HCT116 (cell line): ENCODE measurements around the gene HDLBP. TPM values are rescaled to one million over a fixed set of nuclear protein-coding genes. Genes with fewer than 3 reads are reported as not detected.

Source experiments
- ATAC-seq: fragments of 200-7000 bp; cut with Tn5 transposase; 2 replicates; pipeline ENCODE4 v1.9.1; 2020; ENCODE audit warnings: mild to moderate bottlenecking, moderate library complexity
- BruUV-seq: library from RNA; stranded (reverse); fragments of 400-500 nt; replicated peaks from 2 replicates; lab custom pipeline; 2021; lab: Mats Ljungman, UMichigan
- CTCF ChIA-PET: fragments of 300-600 bp; sonication (Branson Sonifier 250); formaldehyde crosslinking; loops from one replicate; lab custom pipeline; 2021; ENCODE audit warnings: antibody characterized with exemption; lab: Charles Lee
- POLR2A ChIA-PET: fragments of 300-600, 350-600 bp; sonication (Branson Sonifier 250); formaldehyde crosslinking; loops from one replicate; lab custom pipeline; 2021; ENCODE audit warnings: antibody characterized with exemption; lab: Charles Lee
- RAD21 ChIA-PET, 2 experiments: fragments of 300-600 bp; sonication (Branson Sonifier 250); formaldehyde crosslinking; loops; one replicate each; lab custom pipeline; 2023; ENCODE audit warnings: low total read pairs in 2 of 2; ENCODE audit not compliant: uncharacterized antibody in 2 of 2, unreplicated experiment in 2 of 2, low non-redundant PET in 1 of 2; lab: Charles Lee
- DNase-seq: peaks from one replicate; pipeline ENCODE4 v3.0.0-alpha.2; 2010; ENCODE audit warnings: low read depth, low spot score
- H2AFZ ChIP-seq: fragments of 200-600 bp; shearing (Covaris generic), sonication (generic); 2 replicates; pipeline ENCODE4 v1.6.1; 2017; ENCODE audit warnings: low read depth, mixed run types, mixed read lengths, antibody characterized with exemption, low read length; ENCODE audit not compliant: poor library complexity, severe bottlenecking
- H3K27ac ChIP-seq: 2 replicates; pipeline ENCODE4 v1.5.1; 2012; ENCODE audit warnings: low read depth, low read length
- H3K27me3 ChIP-seq: fragments of 200-600 bp; sonication (generic); 2 replicates; pipeline ENCODE4 v1.6.1; 2016; ENCODE audit warnings: mixed run types, low read length, mixed read lengths; ENCODE audit not compliant: insufficient read depth
- H3K36me3 ChIP-seq, 2 experiments: fragments of 200-500 bp in 1 of 2; fragments of 200-600 bp in 1 of 2; sonication (Bioruptor generic) in 1 of 2; sonication (generic) in 1 of 2; 2 replicates each; pipeline versions ENCODE4 v1.5.1 to v1.6.1; 2014 to 2016; ENCODE audit warnings: low read length in 2 of 2, inconsistent platforms in 1 of 2, mixed read lengths in 1 of 2, mixed run types in 1 of 2; ENCODE audit not compliant: insufficient read depth in 2 of 2, control insufficient read depth in 1 of 2
- H3K4me1 ChIP-seq, 2 experiments: fragments of 200-600 bp in 1 of 2; sonication (generic) in 1 of 2; 2 replicates each; pipeline versions ENCODE4 v1.5.1 to v1.6.1; 2012 to 2017; ENCODE audit warnings: low read length in 2 of 2, inconsistent platforms in 1 of 2, mild to moderate bottlenecking in 1 of 2, mixed read lengths in 1 of 2, mixed run types in 1 of 2, moderate library complexity in 1 of 2; ENCODE audit not compliant: insufficient read depth in 2 of 2, control insufficient read depth in 1 of 2
- H3K4me2 ChIP-seq: fragments of 200-600 bp; sonication (generic); 2 replicates; pipeline ENCODE4 v1.6.1; 2017; ENCODE audit warnings: mixed run types, low read length, mixed read lengths
- H3K4me3 ChIP-seq, 2 experiments: fragments of 200-600 bp in 1 of 2; sonication (generic) in 1 of 2; replicated peaks in 1 of 2; 2 replicates each; pipeline ENCODE4 v1.5.1; 2011 to 2016; ENCODE audit warnings: low read length in 2 of 2, control low read depth in 1 of 2, low read depth in 1 of 2, mild to moderate bottlenecking in 1 of 2, mixed read lengths in 1 of 2, mixed run types in 1 of 2
- H3K79me2 ChIP-seq: fragments of 200-600 bp; sonication (generic); 2 replicates; pipeline ENCODE4 v1.6.1; 2017; ENCODE audit warnings: mild to moderate bottlenecking, mixed run types, low read length, moderate library complexity, mixed read lengths; ENCODE audit not compliant: insufficient read depth
- H3K9ac ChIP-seq: fragments of 200-600 bp; sonication (generic); 2 replicates; pipeline ENCODE4 v1.6.1; 2016; ENCODE audit warnings: low read length, mixed read lengths
- H3K9me2 ChIP-seq: fragments of 200-600 bp; sonication (generic), shearing (Covaris generic); 2 replicates; pipeline ENCODE4 v1.6.1; 2017; ENCODE audit warnings: mixed run types, mild to moderate bottlenecking, moderate library complexity; ENCODE audit not compliant: insufficient read depth
- H3K9me3 ChIP-seq, 2 experiments: fragments of 200-500 bp in 1 of 2; fragments of 200-600 bp in 1 of 2; sonication (Bioruptor generic) in 1 of 2; sonication (generic) in 1 of 2; 2 replicates each; pipeline ENCODE4 v1.6.1; 2014 to 2017; ENCODE audit warnings: low read length in 2 of 2, mixed read lengths in 2 of 2, inconsistent platforms in 1 of 2, low read depth in 1 of 2, mild to moderate bottlenecking in 1 of 2, mixed run types in 1 of 2, moderate library complexity in 1 of 2; ENCODE audit not compliant: control insufficient read depth in 1 of 2, insufficient read depth in 1 of 2
- H4K20me1 ChIP-seq: fragments of 200-600 bp; sonication (generic), shearing (Covaris generic); 2 replicates; pipeline ENCODE4 v1.6.1; 2017; ENCODE audit warnings: mixed run types, mild to moderate bottlenecking, moderate library complexity; ENCODE audit not compliant: insufficient read depth
- CBX3 ChIP-seq: IDR thresholded peaks from 2 replicates; pipeline ENCODE4 v1.6.1; 2012; ENCODE audit warnings: low read depth
- CEBPB ChIP-seq: IDR thresholded peaks from 2 replicates; pipeline ENCODE4 v1.6.1; 2012; ENCODE audit warnings: low read depth
- EGR1 ChIP-seq: IDR thresholded peaks from 2 replicates; pipeline ENCODE4 v1.6.1; 2012; ENCODE audit warnings: low read depth
- EZH2 ChIP-seq: fragments of 200-600 bp; sonication (generic); IDR thresholded peaks from 2 replicates; pipeline ENCODE4 v1.6.1; 2017; ENCODE audit warnings: antibody characterized with exemption, mixed run types
- EZH2phosphoT487 ChIP-seq: fragments of 200-600 bp; IDR thresholded peaks from 2 replicates; pipeline ENCODE4 v1.6.1; 2018; ENCODE audit warnings: antibody characterized with exemption, borderline replicate concordance
- FOSL1 ChIP-seq: IDR thresholded peaks from 2 replicates; pipeline ENCODE4 v1.6.1; 2012; ENCODE audit warnings: low read depth
- POLR2A ChIP-seq: IDR thresholded peaks from 2 replicates; pipeline ENCODE4 v1.7.0; 2011; ENCODE audit warnings: borderline replicate concordance; ENCODE audit not compliant: insufficient read depth, insufficient read length; ENCODE audit errors: extremely low read depth
- POLR2AphosphoS5 ChIP-seq: IDR thresholded peaks from 2 replicates; pipeline ENCODE4 v1.6.1; 2011; ENCODE audit warnings: mild to moderate bottlenecking, low read depth, low read length, moderate library complexity
- RAD21 ChIP-seq: IDR thresholded peaks from 2 replicates; pipeline ENCODE4 v1.6.1; 2012; ENCODE audit warnings: low read depth, mild to moderate bottlenecking
- SIN3A ChIP-seq: IDR thresholded peaks from 2 replicates; pipeline ENCODE4 v1.6.1; 2012; ENCODE audit warnings: low read depth
- SP1 ChIP-seq: IDR thresholded peaks from 2 replicates; pipeline ENCODE4 v1.6.1; 2012; ENCODE audit warnings: low read depth
- TCF7L2 ChIP-seq: IDR thresholded peaks from 2 replicates; pipeline ENCODE4 v1.7.0; 2011; ENCODE audit warnings: borderline replicate concordance, inconsistent platforms; ENCODE audit not compliant: insufficient read depth, insufficient read length; ENCODE audit errors: extremely low read depth
- YY1 ChIP-seq: IDR thresholded peaks from 2 replicates; pipeline ENCODE4 v1.6.1; 2011; ENCODE audit warnings: low read length, low read depth, moderate library complexity, mild to moderate bottlenecking; ENCODE audit not compliant: insufficient replicate concordance; ENCODE audit errors: extremely low read depth
- ZFX ChIP-seq: fragments of 450-650 bp; IDR thresholded peaks from 2 replicates; pipeline ENCODE4 v1.6.1; 2017
- ZNF274 ChIP-seq: fragments of 200-500 bp; sonication (Bioruptor generic); IDR thresholded peaks from 2 replicates; pipeline ENCODE4 v1.6.1; 2014; ENCODE audit warnings: mild to moderate bottlenecking, low read depth, low read length, inconsistent platforms
- intact Hi-C: fragments of 100-400 bp; cut with micrococcal nuclease; formaldehyde crosslinking; loops from 2 replicates; pipeline ENCODE4 v1.10.0; 2022
- total RNA-seq: library from RNA; stranded (reverse); gene quantifications from one replicate; pipeline ENCODE4 v1.2.1, GENCODE V29; 2021; ENCODE audit not compliant: unreplicated experiment
- TF ChIP-seq, protein P1 (sequence below): IDR thresholded peaks from 2 replicates; pipeline ENCODE4 v1.6.1; 2012
- TF ChIP-seq, protein P2 (sequence below): IDR thresholded peaks from 2 replicates; pipeline ENCODE4 v1.6.1; 2012; ENCODE audit warnings: low read depth
- TF ChIP-seq, protein P3 (sequence below), 3 experiments: fragments of 200-600 bp in 1 of 3; sonication (generic) in 1 of 3; IDR thresholded peaks in 2 of 3; conservative IDR thresholded peaks in 1 of 3; 2 replicates each; pipeline ENCODE4 v1.5.1; 2012 to 2017; ENCODE audit warnings: low read depth in 2 of 3, low read length in 2 of 3, antibody characterized with exemption in 1 of 3, borderline replicate concordance in 1 of 3, control low read depth in 1 of 3, mild to moderate bottlenecking in 1 of 3, mixed read lengths in 1 of 3, mixed run types in 1 of 3, moderate library complexity in 1 of 3; ENCODE audit not compliant: insufficient read depth in 1 of 3
- TF ChIP-seq, protein P4 (sequence below): IDR thresholded peaks from 2 replicates; pipeline ENCODE4 v1.6.1; 2012
- TF ChIP-seq, protein P5 (sequence below): IDR thresholded peaks from 2 replicates; pipeline ENCODE4 v1.6.1; 2011; ENCODE audit warnings: mild to moderate bottlenecking, low read length, moderate library complexity; ENCODE audit not compliant: insufficient replicate concordance; ENCODE audit errors: extremely low read depth

Gene HDLBP
- total RNA-seq, 1 experiment from 2014 or later = 462 TPM

DNA sequence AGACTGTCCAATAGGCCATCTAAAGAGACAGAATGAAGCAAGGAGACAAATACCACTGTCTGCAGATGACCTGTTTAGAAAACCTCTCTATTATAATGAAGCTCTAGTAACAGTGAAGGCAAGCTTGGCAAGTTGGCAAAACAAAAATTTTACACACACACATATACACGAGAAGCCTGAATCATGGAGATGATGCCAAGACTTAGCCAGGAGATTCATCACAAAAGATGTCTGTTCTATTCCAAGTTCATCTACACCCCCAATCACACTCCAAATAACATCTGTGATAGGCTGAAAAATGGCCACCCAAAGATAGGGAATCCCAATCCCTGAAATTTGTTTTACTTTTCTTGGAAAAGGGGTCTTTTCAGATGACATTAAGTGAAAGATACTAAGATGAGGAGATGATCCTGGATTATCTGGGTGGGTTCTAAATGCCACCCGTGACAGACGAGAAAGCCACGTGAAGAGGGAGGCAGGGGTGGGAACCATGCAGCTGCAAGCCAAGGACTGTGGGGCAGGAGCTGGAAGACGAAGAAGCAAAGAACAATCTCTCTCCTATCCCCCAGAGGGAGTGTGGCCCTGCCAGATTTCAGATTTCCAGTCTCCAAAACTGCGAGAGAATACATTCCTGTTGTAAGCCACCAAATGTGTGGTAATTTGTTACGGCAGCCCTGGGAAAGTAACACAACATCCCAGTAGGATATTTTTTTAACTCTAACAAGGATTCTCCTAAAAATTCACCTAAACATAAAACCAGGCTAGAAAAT is 20.0 kb downstream of the HDLBP start:
- ChIA-PET CTCF (no interaction called here), RAD21 (no interaction called here), POLR2A (no interaction called here)
- DNase-seq (no peak), ATAC-seq (no peak)
- no peak overlapping the region for H3K27ac ChIP-seq
- no peak overlapping the region for H3K9ac ChIP-seq
- intact Hi-C loops = no loop called here
- H4K20me1 ChIP-seq = peaks cover 35% of the 10 kb centered on the region; the same call in 1 of the 2 replicates
- H3K27me3 ChIP-seq = no peaks in the 10 kb centered on the region
- peaks cover 99% of the 10 kb centered on the region for H3K79me2 ChIP-seq
- H3K4me1 ChIP-seq = no peaks in the 10 kb centered on the region
- H3K36me3 ChIP-seq = no peaks in the 10 kb centered on the region
- BruUV-seq = no TSS peak
- H2AFZ ChIP-seq = no peak overlapping the region
- TF ChIP-seq POLR2A (no peak), SP1 (no peak), ZFX (no peak), CEBPB (no peak), POLR2AphosphoS5 (no peak), ZNF274 (no peak), EGR1 (no peak), TCF7L2 (no peak), YY1 (no peak), EZH2 (no peak), SIN3A (no peak), FOSL1 (no peak), CBX3 (no peak), RAD21 (no peak), EZH2phosphoT487 (no peak)
- TF ChIP-seq, protein P1, sequence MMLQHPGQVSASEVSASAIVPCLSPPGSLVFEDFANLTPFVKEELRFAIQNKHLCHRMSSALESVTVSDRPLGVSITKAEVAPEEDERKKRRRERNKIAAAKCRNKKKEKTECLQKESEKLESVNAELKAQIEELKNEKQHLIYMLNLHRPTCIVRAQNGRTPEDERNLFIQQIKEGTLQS = no peak
- TF ChIP-seq, protein P2, sequence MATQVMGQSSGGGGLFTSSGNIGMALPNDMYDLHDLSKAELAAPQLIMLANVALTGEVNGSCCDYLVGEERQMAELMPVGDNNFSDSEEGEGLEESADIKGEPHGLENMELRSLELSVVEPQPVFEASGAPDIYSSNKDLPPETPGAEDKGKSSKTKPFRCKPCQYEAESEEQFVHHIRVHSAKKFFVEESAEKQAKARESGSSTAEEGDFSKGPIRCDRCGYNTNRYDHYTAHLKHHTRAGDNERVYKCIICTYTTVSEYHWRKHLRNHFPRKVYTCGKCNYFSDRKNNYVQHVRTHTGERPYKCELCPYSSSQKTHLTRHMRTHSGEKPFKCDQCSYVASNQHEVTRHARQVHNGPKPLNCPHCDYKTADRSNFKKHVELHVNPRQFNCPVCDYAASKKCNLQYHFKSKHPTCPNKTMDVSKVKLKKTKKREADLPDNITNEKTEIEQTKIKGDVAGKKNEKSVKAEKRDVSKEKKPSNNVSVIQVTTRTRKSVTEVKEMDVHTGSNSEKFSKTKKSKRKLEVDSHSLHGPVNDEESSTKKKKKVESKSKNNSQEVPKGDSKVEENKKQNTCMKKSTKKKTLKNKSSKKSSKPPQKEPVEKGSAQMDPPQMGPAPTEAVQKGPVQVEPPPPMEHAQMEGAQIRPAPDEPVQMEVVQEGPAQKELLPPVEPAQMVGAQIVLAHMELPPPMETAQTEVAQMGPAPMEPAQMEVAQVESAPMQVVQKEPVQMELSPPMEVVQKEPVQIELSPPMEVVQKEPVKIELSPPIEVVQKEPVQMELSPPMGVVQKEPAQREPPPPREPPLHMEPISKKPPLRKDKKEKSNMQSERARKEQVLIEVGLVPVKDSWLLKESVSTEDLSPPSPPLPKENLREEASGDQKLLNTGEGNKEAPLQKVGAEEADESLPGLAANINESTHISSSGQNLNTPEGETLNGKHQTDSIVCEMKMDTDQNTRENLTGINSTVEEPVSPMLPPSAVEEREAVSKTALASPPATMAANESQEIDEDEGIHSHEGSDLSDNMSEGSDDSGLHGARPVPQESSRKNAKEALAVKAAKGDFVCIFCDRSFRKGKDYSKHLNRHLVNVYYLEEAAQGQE = no peak
- TF ChIP-seq, protein P3, sequence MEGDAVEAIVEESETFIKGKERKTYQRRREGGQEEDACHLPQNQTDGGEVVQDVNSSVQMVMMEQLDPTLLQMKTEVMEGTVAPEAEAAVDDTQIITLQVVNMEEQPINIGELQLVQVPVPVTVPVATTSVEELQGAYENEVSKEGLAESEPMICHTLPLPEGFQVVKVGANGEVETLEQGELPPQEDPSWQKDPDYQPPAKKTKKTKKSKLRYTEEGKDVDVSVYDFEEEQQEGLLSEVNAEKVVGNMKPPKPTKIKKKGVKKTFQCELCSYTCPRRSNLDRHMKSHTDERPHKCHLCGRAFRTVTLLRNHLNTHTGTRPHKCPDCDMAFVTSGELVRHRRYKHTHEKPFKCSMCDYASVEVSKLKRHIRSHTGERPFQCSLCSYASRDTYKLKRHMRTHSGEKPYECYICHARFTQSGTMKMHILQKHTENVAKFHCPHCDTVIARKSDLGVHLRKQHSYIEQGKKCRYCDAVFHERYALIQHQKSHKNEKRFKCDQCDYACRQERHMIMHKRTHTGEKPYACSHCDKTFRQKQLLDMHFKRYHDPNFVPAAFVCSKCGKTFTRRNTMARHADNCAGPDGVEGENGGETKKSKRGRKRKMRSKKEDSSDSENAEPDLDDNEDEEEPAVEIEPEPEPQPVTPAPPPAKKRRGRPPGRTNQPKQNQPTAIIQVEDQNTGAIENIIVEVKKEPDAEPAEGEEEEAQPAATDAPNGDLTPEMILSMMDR (IDR thresholded peaks at IDR 0.05 in 2 of 3, conservative IDR thresholded peaks at IDR 0.05 in 1 of 3; ENCODE audit: borderline replicate concordance in 1 of 3, insufficient read depth in 1 of 3, low read depth in 2 of 3, low read length in 2 of 3) = no peak
- TF ChIP-seq, protein P4, sequence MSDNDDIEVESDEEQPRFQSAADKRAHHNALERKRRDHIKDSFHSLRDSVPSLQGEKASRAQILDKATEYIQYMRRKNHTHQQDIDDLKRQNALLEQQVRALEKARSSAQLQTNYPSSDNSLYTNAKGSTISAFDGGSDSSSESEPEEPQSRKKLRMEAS = no peak
- TF ChIP-seq, protein P5, sequence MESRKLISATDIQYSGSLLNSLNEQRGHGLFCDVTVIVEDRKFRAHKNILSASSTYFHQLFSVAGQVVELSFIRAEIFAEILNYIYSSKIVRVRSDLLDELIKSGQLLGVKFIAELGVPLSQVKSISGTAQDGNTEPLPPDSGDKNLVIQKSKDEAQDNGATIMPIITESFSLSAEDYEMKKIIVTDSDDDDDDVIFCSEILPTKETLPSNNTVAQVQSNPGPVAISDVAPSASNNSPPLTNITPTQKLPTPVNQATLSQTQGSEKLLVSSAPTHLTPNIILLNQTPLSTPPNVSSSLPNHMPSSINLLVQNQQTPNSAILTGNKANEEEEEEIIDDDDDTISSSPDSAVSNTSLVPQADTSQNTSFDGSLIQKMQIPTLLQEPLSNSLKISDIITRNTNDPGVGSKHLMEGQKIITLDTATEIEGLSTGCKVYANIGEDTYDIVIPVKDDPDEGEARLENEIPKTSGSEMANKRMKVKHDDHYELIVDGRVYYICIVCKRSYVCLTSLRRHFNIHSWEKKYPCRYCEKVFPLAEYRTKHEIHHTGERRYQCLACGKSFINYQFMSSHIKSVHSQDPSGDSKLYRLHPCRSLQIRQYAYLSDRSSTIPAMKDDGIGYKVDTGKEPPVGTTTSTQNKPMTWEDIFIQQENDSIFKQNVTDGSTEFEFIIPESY = no peak
- H3K9me3 ChIP-seq = no peaks in the 10 kb centered on the region
- no peak overlapping the region for H3K4me2 ChIP-seq
- H3K9me2 ChIP-seq = no peaks in the 10 kb centered on the region
- H3K4me3 ChIP-seq = no peak overlapping the region
